Stimulated activated CD8-positive, alpha-beta memory T cell treated with anti-CD3 and anti-CD28 coated beads, Interleukin-12 subunit alpha, Interleukin-12 subunit beta, amount 100 ng/mL, for 24 hours (primary cell): ENCODE data around the gene PBX3.

Experiments
- DNase-seq: peaks from one replicate; pipeline ENCODE4 v3.0.0-alpha.2; 2020; ENCODE audit errors: extremely low read depth

Gene PBX3

DNA sequence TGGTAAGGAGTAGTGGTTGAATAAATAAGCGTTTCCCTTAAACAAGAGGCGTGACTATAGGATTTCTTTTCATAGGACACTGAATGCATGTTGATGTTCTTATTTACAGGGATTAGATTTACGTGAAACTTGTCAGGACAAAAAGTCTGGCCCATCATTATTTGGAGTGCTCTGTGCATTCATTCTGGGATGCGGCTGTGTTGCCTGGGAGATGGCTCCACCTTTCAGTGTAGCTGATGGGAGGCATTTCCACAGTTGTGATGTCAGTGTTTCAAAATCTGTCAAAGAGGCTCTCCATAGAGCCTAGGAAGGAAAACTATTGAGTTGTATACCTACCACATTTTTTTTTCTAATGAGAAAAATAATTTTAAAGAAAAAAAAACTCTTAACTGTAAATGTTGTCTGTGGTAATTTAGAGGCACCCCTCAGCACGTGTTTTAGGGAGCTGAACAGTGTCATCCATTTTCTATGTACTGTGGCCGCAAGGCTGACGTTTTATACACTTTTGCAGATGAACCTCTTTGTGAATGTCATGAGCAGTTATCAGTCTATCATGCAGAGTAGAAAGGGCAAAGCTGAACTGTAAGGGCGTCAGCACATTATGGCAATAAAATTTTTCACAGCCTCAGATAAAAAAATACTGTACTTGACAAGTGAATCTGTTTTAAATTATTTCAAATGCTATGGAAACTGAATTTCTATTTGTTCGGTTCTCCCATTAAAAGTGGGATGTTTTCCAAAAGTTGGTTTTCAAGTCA is 202.7 kb downstream of the PBX3 start:
- no peak for DNase-seq

- no peak for DNase-seq
Observed at GRCh38 chr9:125950880-125951471, 203.8 kb downstream of the PBX3 start.

DNA sequence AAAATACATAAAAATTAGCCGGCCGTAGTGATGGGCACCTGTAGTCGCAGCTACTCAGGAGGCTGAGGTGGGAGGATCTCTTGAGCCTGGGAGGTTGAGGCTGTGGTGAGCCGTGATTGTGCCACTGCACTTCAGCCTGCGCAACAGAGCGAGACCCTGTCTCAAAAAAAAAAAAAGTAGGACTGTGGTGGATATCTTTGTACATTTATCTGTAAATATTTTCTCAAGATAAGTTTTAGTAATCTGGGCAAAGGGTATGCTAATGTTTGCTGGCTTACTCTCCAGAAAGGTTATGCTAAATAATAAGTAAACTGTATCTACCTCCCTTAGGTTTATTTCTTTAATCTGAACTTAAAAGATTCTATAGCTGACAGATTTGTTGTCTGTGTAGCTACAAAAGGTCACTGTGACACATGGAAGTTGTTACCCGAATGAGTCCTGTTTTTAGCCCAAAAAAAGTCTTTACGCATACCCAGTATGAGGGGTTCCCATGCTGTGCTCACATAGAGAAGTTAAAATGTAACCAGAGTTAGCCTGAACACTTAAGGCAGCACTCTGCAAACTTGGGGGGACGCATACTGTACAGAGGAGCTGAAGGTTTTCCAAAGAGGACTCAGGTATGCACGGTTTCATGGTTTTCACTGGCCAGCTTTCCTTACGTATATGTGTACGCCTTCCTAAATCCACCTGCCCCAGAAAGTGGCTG is 206.3 kb downstream of the PBX3 start:
- no peak for DNase-seq

- no peak for DNase-seq
Observed at GRCh38 chr9:125956102-125956501, 208.9 kb downstream of the PBX3 start.

GRCh38 chr9:125959315-125959714 is 212.1 kb downstream of the PBX3 start:
- no peak for DNase-seq

DNA sequence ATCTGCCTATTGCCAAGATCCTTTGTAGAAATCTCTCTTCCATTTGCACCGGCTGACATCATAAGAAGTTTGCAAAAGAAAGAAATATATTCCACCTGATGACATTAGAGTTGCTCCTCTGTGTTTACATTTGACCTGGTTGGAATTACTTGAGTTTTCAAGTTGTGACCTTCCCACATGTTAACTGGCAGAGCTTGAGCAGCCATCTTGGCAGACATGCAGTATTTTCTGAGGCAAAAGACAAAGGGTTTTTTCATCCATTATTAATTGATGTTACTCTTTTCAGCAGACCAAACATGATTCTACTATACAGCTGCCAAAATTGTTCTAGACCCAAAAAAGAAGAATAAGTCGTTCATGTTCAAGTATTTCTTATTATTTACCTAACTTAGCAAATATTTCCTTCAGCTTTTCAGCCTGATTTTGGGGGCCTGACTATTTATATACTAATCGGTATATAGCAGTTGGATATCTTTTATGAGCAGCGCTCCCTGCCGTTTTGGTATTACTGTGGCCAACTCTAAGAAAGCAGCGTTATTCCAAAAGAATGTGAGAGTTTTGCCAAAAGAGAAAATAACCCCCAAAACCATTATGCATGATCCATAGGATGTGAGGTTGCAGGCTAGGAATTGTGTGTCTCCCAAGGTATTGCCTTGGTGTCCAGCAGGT is 212.9 kb downstream of the PBX3 start:
- no peak for DNase-seq

- DNase-seq: no peak
Observed at GRCh38 chr9:125960626-125961025, 213.5 kb downstream of the PBX3 start.

GRCh38 chr9:125961072-125961471 is 213.9 kb downstream of the PBX3 start:
- DNase-seq: no peak

DNA sequence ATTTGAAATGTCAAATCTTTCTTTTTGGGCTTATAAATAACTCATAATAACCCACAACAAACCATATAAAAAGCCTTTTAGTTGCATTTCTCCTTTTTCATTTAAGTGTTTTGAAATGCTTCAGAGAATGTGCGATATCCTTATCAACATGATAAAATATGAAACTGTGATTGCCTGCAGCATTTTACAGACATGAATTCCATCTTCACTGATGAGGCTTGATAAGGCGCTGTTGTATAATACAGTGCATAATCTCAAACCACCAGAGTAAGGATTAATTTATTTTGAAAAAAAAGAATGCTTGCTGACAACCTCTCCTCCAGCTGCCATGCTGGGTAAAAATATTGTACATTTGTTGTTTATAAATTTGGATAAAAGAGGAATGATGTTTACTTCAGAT is 216.8 kb downstream of the PBX3 start:
- DNase-seq: no peak

DNA sequence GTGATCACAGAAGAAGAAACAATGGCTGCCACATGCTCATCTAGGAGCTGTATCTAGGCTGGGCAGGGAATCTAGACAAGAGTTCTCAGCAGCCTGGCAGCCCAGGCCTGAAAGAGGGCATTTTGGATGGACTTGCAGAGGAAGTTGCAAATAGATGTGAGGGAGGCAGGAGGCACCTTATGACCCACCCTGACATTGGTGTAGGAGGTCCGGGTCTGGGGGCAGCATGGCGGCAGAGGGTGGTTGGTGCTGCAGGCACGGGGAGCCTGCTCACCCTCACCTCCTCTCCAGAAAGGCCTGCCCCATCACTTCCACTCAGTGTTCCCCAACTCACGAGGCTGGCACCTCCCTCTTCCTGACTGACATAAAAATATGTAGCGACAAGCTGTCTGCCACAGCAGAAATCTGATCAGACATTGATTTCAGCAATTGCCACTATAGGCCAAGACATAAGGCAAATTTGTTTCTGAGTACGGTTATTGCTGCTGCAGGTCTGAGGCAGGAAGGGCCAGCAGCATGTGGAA is 217.6 kb downstream of the PBX3 start:
- no peak for DNase-seq

DNA sequence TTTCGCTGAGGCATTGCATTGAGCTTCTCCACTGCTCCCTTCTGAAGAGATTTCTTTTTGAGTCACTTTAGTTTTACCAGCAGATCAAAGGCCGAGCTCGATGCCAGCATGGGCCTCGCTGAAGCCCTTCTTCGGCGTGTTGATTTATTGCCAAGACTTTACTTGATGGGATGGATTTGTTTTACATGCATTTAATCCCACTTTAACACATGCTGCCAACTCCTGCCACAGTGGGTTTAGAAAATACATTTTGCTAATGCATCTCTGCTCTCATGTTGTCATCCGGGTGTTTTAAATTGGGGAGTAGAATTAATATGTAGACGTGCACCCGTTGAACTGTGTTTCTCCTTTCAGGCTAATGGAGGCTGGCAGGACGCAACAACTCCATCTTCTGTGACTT is 218.3 kb downstream of the PBX3 start:
- DNase-seq: no peak

GRCh38 chr9:125966466-125966865 is 219.3 kb downstream of the PBX3 start:
- DNase-seq: no peak

DNA sequence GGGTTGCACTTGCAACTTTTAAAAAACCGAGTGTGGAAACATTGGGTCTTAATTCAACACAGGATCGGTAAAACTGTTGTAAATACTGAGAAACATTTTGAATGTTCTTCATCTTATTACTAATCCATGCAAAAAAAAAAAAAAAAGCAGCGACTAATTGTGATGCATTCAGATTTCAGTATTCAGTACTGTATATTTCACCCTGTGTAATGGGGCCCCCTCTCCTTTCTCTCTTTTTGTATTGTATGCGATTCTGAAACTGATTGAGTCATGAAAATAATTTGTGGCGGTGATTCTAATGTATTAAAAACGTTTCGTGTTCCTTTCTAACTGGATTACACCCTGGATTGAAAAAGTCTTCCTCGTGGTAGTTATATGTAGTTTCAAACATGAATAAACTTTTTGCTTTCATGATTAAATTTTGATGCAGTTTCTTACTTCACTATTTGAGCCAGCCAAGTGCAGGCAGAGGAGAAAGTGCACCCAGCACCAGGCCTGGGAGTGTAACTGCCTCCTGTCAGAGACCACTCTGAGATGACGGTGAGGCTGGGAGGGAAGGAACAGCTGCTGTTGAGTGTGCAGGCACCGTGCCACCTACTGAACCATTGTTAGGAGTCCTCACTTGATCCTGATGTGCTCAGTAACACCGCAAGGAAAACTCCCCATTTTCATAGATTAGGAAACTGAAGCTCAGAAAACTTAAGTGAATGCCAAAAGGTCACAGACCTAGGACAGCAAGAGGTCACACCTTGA is 220.0 kb downstream of the PBX3 start:
- no peak for DNase-seq

GRCh38 chr9:125968714-125969374 is 221.7 kb downstream of the PBX3 start:
- no peak for DNase-seq

GRCh38 chr9:125969462-125969861 is 222.3 kb downstream of the PBX3 start:
- no peak for DNase-seq

GRCh38 chr9:125969868-125970267 is 222.7 kb downstream of the PBX3 start:
- no peak for DNase-seq

DNA sequence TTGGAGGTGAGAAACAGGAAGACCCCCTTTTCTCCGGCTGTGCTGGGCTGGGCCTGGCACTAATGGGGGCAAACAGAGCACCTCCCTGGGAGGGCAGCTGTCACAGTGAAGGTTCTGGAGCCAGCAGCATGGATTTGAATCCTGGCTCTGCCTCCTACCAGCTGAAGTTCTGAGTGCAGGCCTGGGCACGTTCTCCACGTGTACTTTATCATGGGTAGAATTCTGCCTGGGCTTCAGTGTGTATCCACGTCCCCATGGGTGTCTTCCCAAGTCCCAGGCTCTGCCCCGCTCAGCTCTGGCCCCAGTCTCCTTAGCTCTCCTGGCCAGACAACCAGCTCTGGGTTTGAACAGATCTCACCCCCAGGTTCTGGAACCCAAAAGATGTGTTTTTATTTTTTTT is 223.2 kb downstream of the PBX3 start:
- no peak for DNase-seq

DNA sequence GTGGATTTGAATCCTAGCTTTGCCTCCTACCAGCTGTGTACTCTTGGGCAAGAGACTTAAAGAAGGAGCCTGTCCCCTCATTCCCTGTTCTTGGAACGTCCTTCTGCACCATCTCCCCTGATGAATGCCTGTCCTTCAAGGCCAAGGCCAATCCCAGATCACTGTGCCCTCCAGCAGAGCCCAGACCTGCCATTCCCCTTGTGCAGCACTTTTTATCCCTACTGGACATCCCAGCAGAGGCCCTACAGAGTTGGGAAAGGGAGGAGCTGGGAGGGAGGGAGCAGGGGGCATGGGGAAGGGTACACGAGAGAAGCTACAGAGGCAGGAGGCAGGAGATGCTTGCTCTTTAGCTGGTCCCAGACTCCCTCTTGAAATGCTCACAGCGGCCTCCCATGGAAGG is 223.9 kb downstream of the PBX3 start:
- DNase-seq: no peak

DNA sequence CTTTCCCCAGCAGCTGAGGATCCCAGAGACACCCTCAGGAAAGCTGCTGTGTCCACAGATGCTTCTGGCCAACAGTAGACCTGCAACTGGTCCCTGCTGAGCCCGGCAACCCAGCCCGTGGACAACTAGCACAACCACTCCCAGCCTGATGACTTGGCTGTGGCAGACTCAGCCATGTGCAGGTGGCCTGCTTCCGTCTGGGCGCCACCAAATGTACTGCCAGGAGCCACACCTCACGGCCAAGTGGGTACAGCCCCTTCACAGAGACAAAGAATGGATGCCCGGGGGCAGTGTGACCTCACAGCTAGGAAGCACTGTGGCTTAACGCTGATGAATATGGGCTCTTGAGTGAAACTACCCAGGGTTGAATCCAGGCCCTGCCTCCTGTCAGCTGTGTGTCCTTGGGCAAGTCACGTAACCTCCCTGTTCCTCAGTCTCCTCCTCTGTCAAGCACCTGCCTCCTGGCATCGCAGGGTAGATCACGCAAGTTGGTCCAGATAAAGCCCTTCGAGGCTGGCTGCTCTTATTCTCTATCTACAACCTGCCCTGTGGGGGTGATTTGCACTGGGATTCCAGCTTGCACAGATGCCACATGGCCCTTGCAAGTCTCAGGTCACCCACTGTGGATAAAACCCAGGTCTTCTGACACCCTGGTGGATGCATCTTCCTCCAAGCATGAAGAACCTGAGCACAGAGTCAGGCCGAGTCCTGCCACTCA is 225.0 kb downstream of the PBX3 start:
- DNase-seq: no peak

DNA sequence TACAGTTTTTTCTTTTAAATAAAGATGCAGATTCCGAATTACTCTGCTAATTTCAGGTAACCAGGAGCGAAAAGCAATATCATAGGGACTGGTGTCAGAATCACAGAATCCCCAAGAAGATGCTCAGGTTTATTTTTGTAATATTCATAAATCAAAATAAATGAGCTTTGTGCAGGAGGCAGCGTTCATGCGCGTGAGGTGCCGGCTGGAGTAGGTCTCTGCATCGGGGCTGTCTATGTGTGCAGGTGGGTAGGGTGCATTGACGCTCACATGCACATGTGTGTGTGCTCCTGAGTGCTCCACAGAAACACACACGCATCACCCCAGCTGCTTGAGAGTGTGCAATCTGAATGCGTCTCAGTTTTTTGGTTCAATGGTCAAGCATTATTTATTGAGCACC is 226.4 kb downstream of the PBX3 start:
- DNase-seq: no peak
